NCI-H510A (cell line): Measurements from ENCODE around the gene NBPF1.
"Not testable (repeated sequence)": the region's sequence is repeated elsewhere in the genome, so short reads cannot be mapped to it uniquely, and the experiment has no call there.

Experiments
- DNase-seq: peaks from one replicate; lab custom pipeline; 2025; lab: John Stamatoyannopoulos, UW

NBPF1 gene

GRCh38 chr1:16641159-16641975 is 28.0 kb upstream of the NBPF1 start:
- DNase-seq: not testable (repeated sequence)

DNA sequence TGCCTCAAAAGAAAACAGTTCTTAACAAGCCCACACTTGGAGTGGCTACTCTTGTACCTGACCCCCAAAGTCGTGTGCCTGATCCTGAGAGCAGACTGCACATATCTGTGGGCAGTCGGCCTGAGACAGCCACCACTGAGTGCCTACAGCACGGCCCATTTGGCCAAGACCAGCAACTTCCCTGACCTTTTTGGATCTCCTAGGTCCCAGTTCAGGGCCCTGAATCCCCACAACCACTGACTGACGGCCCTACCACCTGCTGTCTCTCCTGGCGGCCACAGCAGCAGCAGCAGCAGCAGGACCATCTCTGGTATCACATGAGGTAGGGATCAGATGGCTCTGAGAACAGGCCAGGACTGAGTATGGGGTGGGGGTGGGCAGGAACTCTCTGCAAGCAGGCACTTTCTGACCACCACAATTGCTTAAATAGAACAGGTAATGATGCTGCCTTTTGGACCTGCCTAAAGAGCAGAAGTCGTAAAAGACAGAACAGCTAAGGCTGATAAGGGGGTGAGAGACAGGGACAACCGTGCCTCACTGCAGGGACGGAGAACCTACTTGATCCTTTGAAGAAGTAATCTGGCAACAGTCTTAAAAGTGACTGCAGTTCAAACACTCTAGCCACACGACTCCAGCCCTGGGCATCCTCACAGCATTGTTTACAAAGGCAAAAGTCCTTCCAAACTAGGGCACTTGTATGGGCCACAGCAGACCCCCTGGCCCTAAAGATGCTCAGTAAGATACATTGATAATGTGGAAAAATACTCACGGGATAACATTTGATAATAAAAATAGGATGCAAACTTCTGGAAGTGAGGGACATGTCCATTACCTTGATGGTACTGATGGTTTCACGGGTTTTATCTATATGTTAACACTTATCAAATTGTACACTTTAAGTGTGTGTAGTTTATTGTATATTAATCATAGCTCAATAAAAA is 26.0 kb upstream of the NBPF1 start:
- DNase-seq: not testable (repeated sequence)

DNA sequence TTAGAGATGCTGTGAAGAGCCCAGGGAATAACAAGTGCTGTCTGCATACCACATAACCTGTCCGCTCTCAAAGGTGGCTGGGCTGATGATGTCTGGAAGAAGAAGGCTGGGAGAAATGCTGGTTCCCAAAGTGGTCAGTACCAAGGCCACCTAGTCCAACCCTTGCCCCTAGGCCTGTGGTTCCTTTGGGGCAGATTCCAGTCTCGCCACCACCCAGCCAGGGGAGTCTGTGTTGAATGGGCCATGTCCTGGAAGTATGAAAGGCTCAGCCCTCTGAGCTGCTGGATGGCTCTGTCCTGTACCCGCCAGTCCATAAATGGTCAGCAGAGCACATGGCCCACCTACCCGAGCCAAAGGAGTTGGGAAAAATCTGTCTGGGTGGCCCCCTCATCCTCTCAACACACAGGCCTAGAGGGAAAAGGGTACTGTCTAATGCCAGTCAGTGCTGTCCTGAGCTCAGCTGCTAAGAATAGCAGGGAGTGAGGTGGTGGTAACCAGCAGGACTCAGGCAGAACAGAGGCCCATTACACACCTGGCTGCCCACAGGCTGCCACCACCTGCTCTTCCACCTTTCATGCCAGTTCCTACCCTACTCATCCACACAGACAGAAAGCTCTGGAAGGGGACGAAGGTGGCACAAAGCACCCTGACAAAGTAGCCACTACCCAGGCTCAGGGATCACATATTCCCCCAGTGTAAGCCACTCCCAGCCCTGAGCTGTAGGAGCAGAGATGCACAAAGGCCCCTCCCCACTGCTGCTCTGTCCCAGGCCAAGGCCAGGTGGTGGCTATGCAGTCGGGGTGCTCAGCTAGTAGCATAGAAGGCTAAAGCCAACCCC is 24.8 kb upstream of the NBPF1 start:
- DNase-seq: not testable (repeated sequence)

- DNase-seq: not testable (repeated sequence)
These were observed 23.3 kb upstream of the NBPF1 start for GRCh38 chr1:16636551-16637195.

GRCh38 chr1:16635959-16636358 is 22.6 kb upstream of the NBPF1 start:
- not testable (repeated sequence) for DNase-seq

DNA sequence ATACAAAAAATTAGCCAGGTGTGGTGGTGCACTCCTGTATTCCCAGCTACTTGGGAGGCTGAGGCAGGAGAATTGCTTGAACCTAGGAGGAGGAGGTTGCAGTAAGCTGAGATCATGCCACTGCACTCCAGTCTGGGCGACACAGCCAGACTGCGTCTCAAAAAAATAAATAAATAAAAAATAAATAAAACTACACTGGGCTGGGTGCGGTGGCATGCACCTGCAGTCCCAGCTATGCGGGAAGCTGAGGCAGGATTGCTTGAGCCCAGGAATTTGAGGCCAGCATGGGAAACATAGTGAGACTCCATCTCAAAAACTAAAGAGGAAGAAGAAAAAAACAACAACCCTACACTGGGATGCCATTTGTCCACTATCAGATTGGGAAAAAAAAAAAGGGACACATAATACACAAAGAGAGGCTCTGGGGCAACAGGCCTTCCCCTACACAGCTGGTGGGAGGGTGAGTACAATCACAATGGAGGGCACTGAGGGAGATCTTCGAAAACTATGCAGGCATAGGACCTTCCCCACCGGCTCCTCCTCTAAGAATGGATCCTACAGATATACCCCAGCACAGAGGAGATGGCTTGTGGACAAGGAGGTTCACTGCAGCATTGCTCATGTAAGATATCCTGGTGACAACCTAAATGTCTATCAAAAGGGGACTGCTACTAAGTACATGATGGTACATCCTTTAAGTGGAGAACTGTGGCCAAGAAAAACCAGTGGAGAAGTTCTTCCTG is 20.3 kb upstream of the NBPF1 start:
- not testable (repeated sequence) for DNase-seq

- DNase-seq: not testable (repeated sequence)
These were observed 18.9 kb upstream of the NBPF1 start for GRCh38 chr1:16632044-16632850.

DNA sequence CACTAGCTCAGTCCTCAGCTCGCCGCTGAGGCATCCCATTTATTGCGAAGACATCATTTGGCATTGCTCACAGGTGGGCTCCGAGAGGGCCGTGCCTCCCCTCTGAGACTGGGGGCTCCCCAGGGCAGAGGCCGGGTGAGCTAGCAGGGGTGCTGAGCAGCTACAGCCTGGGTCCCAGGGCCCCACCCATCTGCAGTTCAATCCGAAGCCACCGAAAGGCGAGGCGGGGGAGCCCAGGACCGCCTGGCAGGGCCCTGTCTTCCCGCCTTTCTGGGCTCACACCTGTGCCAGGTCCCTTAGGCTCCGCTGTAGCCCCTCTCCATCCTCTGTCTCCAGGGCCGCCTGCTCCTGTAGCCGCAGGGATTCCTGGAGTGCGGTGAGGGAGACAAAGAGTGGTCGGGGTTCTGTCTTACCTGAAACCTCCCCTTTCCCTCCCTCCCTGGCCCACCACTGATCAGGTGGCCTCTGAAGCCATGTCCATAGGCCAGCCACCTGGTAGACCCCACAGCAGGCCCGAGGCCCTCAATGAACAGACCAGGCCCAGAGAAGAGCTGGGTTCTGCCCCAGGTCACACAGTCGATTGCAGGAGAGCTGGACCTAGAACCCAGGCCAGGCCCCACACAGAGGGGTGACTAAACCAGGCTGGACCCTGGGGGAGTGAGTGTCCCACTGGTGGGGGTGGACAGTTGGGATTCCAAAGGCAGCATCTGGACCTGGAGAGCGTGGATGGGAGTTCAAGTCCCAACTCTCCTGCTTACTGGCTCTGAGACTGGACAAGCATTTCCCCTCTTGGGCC is 18.1 kb upstream of the NBPF1 start:
- DNase-seq: no peak

GRCh38 chr1:16630661-16631247 is 17.4 kb upstream of the NBPF1 start:
- no peak for DNase-seq

- not testable (repeated sequence) for DNase-seq
These were observed 16.7 kb upstream of the NBPF1 start for GRCh38 chr1:16629916-16630530.

- DNase-seq: no peak
These were observed 15.2 kb upstream of the NBPF1 start for GRCh38 chr1:16628361-16629111.

GRCh38 chr1:16626409-16626983 is 13.1 kb upstream of the NBPF1 start:
- not testable (repeated sequence) for DNase-seq

DNA sequence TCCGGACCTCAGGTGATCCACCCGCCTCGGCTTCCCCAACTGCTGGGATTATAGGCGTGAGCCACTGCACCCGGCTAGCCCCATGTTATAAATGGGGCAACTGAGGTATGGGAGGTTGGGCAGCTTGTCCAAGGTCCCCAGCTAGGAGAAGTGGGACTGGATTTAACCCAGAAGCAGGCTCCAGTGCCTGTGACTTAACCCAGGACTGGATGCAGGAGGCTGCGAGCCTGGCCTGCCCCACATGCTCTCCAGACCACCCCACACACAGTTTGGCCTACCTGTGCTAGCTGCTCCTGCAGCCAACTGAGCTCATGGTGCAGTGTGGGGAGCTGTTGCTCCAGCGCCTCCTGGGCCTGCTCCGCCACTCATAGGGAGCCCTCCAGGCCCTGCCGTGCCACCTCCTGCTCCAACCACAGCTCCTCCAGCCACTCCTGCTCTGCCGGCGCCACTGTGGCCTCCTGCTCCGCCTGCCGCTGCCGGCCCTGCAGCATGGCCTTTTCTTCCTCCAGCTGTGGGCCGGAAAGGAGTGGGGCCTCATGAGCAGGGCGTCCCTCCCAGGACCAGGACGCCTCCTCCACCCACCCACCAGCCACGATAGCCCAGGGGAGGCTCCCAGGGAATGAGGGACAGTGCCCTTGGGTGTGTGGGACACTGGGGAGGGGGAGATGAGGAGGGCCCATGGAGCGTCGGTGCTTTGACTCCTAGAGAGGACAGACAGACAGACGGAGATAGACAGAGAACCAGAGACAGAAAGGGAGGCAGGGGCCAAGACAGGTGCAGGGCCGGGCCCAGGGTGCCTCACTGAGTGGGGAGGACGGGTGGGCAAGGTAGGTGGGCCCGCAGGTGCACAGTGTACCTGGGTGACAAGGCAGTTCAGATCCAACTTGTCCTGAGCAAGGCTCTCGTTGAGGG is 12.4 kb upstream of the NBPF1 start:
- DNase-seq: no peak

GRCh38 chr1:16623812-16624719 is 10.7 kb upstream of the NBPF1 start:
- DNase-seq: not testable (repeated sequence)

DNA sequence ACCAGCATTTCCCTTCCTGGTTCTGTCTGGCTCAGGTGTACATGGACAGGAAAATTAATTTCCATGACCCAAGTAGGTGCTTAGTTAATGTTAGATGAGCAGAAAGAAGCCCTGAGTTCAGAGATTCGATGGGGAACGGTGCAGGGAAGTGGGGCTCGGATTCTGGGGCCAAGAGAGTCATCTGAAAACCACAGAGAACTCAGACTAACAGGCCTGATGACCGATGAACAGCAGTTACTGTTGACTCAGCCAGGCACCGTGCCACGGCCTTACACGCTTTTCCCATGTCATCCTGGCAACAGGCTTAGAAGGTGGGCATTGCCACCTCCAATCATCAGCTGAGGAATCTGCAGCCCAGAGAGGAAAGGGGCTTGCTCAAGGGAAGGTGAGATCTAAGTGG is 10.0 kb upstream of the NBPF1 start:
- DNase-seq: not testable (repeated sequence)
